Measurements from ENCODE around the gene SMIM10L1. TPM values are rescaled to one million over a fixed set of nuclear protein-coding genes. Genes with fewer than 3 reads are reported as not detected.

Gene SMIM10L1
- 10 to 100 TPM; 12.5 to 18.2 (median 16.6) TPM for total RNA-seq

GRCh38 chr12:11171145-11171968, at the start of gene SMIM10L1:
Gene SMIM10L1, plus strand, starts transcription at chr12:11171194. Its CDS starts 163 bp downstream, at chr12:11171357.
- H3K4me3 ChIP-seq: peak within 1 kb of the TSS; percentile 62 to 90

GRCh38 chr12:11130382-11130781, 40.6 kb upstream of the SMIM10L1 start:
- Histone ChIP-seq H3K27me3 (no peaks in the 10 kb centered on the region), H3K4me3 (no peak overlapping the region), H3K36me3 (no peaks in the 10 kb centered on the region), H3K4me1 (peaks cover 0 to 5% (median 0%) of the 10 kb centered on the region in 3 donors), H3K9me3 (no peaks in the 10 kb centered on the region), H3K27ac (no peak overlapping the region)
- TF ChIP-seq EP300 (IDR thresholded peaks at IDR 0.05) (no peak), POLR2A (IDR thresholded peaks at IDR 0.05) (no peak), CTCF (IDR thresholded peaks at IDR 0.05) (no peak), POLR2AphosphoS5 (IDR thresholded peaks at IDR 0.05) (no peak)
- 94 to 100% methylated on average over 2 to 3 of the region's 3 CpGs for WGBS, 2 donors (ENCODE audit: low coverage in 1 of 2)
- ATAC-seq: no peak

More at GRCh38 chr12:11171145-11171968, at the start of gene SMIM10L1:
- Histone ChIP-seq H3K4me1 (peaks cover 10 to 59% (median 23%) of the 10 kb centered on the region in 3 donors), H3K9me3 (no peaks in the 10 kb centered on the region), H3K27ac (peak within 1 kb of the TSS; percentile 89 to 96 (median 91)), H3K27me3 (no peaks in the 10 kb centered on the region), H3K36me3 (peaks cover 0 to under 1% of the 10 kb centered on the region in 2 donors)
- peak; percentile 99 for ATAC-seq
- WGBS, 2 donors (ENCODE audit: low coverage in 1 of 2): 0% methylated on average over 3 to 13 of the region's 70 CpGs
- TF ChIP-seq CTCF (IDR thresholded peaks at IDR 0.05) (peak in 1 of 4 experiments; percentile 1), POLR2AphosphoS5 (IDR thresholded peaks at IDR 0.05) (peak; percentile 76), EP300 (IDR thresholded peaks at IDR 0.05) (no peak), POLR2A (IDR thresholded peaks at IDR 0.05) (peak; percentile 53 to 65)

- Histone ChIP-seq H3K36me3 (no peaks in the 10 kb centered on the region), H3K4me1 (peaks cover 0 to 5% (median 0%) of the 10 kb centered on the region in 3 donors), H3K27ac (no peak overlapping the region), H3K9me3 (no peaks in the 10 kb centered on the region), H3K27me3 (no peaks in the 10 kb centered on the region), H3K4me3 (no peak overlapping the region)
- 44 to 71% methylated on average over 1 to 2 of the region's 2 CpGs for WGBS, 2 donors (ENCODE audit: low coverage in 1 of 2)
- no peak for ATAC-seq
- TF ChIP-seq POLR2A (IDR thresholded peaks at IDR 0.05) (no peak), CTCF (IDR thresholded peaks at IDR 0.05) (no peak), EP300 (IDR thresholded peaks at IDR 0.05) (no peak), POLR2AphosphoS5 (IDR thresholded peaks at IDR 0.05) (no peak)
Observed at GRCh38 chr12:11130999-11131398, 40.0 kb upstream of the SMIM10L1 start.

GRCh38 chr12:11133162-11133561, 37.8 kb upstream of the SMIM10L1 start:
- Histone ChIP-seq H3K27me3 (no peaks in the 10 kb centered on the region), H3K27ac (no peak overlapping the region), H3K9me3 (no peaks in the 10 kb centered on the region), H3K36me3 (no peaks in the 10 kb centered on the region), H3K4me1 (peaks cover 0 to 5% (median 0%) of the 10 kb centered on the region in 3 donors), H3K4me3 (no peak overlapping the region)
- 95 to 100% methylated on average over 2 of the region's 2 CpGs for WGBS, 2 donors (ENCODE audit: low coverage in 1 of 2)
- no peak for ATAC-seq
- no peak for TF ChIP-seq EP300 (IDR thresholded peaks at IDR 0.05)
- no peak for TF ChIP-seq CTCF (IDR thresholded peaks at IDR 0.05)
- no peak for TF ChIP-seq POLR2A (IDR thresholded peaks at IDR 0.05)

- Histone ChIP-seq H3K27ac (no peak overlapping the region), H3K27me3 (no peaks in the 10 kb centered on the region), H3K4me1 (peaks cover 0 to 5% (median 0%) of the 10 kb centered on the region in 3 donors), H3K4me3 (no peak overlapping the region), H3K36me3 (no peaks in the 10 kb centered on the region), H3K9me3 (no peaks in the 10 kb centered on the region)
- no peak for ATAC-seq
- WGBS, 2 donors (ENCODE audit: low coverage in 1 of 2): 68 to 92% methylated on average over 2 of the region's 2 CpGs
- TF ChIP-seq POLR2AphosphoS5 (IDR thresholded peaks at IDR 0.05): no peak
- TF ChIP-seq EP300 (IDR thresholded peaks at IDR 0.05): no peak
- TF ChIP-seq CTCF (IDR thresholded peaks at IDR 0.05): no peak
- no peak for TF ChIP-seq POLR2A (IDR thresholded peaks at IDR 0.05)
Observed at GRCh38 chr12:11133816-11134215, 37.2 kb upstream of the SMIM10L1 start.
